Left kidney (tissue), 2 donors: ENCODE measurements around the gene FBXL7. TPM values are rescaled to one million over a fixed set of nuclear protein-coding genes. Genes with fewer than 3 reads are reported as not detected.

Experiments
- DNase-seq: peaks from one replicate; pipeline ENCODE4 v3.0.0-alpha.2; 2013
- polyA plus RNA-seq: library from polyadenylated mRNA; unstranded; fragments of 120-200 nt; gene quantifications from one replicate; pipeline ENCODE4 v1.2.1, GENCODE V29; 2013; ENCODE audit not compliant: insufficient read length

Gene FBXL7
- polyA plus RNA-seq, 1 donor: 29.8 TPM

GRCh38 chr5:15886156-15886555 lies 386.2 kb downstream of the FBXL7 start:
- DNase-seq: no peak

DNA sequence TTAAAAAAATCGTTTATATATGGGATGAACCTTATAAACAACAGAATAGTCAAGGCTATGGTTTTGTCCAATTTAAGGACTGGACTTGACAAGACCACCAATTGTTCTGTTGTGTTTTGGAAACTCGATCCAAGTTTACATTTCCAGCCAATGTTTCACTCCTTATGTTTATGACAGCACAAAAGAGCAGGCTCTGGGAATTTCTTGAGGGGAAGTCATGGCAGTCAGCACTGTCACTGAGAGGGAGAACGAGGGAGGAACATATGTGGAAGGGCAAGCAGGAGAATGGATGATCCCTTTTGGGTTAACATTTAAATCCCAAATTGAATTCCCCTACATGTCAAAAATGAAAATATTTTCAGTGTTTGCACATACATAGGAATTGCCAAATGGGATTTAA lies 387.1 kb downstream of the FBXL7 start:
- DNase-seq: no peak

DNA sequence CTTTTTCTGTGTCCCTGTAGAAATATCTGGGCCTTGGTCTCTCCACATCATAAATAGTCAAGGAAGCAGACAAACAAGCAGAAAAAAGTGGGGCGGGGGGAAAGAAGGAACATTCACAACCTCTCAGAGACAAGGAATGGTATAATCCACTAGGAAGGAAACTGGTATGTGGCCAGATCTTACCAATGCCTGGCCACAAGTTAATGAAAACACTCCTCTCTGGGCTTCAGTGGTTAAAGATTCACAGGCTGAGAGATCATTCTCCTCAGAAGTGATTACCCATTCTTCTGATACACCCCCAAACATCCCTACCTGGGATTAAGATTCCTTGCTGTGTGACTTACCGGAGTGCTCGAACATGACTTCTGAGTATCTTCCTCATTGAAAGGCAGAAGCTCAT lies 389.0 kb downstream of the FBXL7 start:
- no peak for DNase-seq

DNA sequence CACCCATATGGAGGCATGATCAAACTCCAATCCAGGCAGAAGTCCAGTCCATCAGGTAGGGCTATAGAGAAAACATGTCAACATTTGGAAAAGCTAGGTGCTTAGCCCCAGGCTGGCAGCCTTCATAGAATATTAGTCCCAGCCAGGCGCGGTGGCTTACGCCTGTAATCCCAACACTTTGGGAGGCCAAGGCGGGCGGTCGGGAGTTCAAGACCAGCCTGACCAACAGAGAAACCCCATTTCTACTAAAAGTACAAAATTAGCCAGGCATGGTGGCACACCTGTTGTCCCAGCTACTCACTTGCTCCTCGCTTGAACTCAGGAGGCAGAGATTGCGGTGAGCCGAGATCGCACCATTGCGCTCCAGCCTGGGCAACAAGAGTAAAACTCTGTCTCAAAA lies 393.9 kb downstream of the FBXL7 start:
- DNase-seq: no peak

DNA sequence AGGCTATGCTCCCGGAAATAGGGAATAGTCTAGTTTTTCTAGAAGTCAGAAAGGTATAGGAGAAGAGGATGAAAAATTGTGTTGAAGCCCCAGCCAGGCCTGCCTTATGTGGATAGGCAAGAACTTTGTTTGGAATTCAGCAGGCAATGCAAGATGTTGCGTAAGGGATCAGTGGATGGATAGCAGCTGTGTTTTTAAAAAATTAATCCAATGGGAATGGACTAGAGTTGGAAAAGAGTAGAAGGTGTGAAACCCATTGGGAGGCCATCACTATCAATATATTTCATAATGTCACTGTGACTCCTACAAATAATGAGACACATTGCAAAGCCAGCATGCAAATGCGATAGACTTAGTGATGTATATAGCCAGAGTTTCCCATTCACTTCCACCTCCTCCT lies 397.7 kb downstream of the FBXL7 start:
- DNase-seq: no peak

DNA sequence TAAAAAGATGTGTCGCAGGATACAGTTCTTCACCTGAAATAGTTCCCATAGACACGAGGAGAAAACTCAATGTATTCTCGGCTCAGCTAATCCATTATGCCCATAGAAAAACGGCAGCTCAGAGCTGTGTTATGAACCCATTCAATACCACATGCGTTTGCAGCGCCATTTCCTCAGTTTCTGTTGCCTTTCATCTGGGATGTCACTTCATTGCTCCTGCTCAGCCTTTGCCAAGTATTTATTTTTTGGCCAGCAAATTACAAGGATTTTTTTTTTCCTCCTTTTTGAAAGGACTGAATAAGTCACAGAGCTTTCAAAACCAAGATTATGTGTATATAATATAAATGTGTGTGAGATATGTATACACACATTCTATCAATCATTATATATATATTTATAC lies 398.7 kb downstream of the FBXL7 start:
- no peak for DNase-seq

DNA sequence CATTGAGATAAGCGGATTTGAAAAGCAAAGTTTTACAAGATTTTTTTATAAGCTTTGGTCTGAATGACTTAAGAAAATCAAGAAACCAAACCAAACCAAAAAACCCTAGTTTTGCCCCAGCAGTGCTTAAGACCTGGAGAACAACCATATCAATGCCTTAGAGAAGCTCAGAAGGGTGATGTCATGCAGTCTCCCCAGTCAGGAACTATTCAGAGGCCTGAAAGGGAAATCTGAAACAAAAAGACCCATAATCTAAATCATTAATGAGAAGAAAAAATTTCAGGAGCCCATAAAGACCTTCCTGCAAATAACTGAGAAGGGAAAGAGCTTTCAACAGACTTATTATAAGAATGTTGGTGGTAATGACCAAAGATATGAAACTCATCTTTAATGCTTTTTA lies 399.5 kb downstream of the FBXL7 start:
- no peak for DNase-seq

DNA sequence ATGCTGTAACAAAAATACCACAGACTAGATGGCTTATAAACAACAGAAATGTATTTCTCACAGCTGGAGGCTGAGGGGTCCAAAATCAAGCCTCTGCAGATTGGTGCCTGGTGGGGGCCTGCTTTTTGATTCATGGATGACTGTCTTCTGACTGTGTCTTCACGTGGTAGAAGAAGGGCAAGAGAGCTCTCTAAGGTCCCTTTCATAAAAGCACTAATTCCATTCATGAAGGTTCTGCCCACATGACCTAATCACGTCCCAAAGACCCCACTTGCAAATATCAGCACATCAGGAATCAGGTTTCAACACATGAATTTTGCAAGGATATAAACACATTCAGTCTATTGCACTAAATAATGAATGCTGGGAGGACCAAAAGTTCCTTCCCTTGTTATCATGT lies 401.2 kb downstream of the FBXL7 start:
- DNase-seq: no peak

- DNase-seq: no peak
Measured at GRCh38 chr5:15902066-15902465, 402.1 kb downstream of the FBXL7 start.

DNA sequence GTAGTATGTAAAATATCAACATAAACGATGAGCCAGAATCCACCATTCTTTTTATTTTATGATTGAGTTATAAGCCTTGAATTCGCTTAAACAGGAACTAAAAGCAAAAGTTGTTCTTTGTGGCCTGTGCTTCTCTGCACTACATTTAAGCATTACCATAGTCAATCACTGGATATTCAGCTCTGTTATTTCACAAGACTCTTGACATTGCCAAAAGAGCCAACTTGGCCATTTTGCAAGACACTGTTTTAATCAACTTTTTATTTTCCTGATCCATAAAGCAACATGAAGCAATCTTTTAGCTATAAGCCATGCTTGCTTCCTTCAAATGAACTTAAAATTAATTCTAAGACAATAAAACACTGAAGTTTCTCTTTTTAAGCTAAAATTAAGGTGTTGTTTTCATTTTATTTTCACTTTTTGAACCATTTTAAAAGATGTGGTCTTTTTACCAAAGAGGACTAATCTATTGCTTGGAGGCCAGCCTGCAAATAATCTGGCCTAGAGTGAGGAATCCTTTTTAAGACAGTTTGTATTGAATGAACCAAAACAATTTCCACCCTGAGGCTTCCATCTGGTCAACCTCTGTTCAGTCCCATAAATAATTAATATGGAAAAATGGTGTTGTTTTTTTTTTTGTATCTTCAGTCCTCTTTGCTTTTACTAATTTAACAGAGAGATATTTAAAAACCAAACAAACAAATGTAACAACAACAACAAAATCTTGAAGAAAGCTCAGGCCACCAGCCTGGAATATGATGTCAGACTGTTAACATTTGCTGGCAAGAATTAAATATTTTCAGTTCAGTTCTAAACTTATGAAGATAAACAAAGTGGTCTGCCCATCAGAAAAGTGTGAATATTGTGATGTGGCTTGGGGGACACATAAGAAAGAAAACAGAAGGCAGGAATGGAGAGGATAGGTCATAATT lies 405.2 kb downstream of the FBXL7 start:
- DNase-seq: no peak

DNA sequence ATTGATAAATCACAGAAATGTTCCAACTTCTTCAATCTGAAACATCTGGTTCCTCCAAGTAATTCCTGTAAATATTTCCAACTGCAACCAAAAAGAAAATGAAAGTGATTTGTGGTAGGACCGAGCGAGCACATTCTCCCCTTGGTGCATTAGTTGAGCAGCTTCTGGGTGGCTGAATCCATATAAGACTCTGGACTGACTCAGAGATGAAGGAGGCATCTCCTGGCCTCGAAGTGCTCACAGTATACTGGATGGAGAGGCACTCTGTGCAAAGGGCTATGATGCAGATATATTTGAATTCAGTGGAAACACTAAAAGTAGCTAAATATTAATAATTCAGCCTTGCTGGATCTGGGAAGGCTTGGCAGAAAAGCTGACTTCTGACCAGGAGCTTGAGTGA lies 414.7 kb downstream of the FBXL7 start:
- DNase-seq: no peak

GRCh38 chr5:15926586-15926985 lies 426.6 kb downstream of the FBXL7 start:
- DNase-seq: no peak

DNA sequence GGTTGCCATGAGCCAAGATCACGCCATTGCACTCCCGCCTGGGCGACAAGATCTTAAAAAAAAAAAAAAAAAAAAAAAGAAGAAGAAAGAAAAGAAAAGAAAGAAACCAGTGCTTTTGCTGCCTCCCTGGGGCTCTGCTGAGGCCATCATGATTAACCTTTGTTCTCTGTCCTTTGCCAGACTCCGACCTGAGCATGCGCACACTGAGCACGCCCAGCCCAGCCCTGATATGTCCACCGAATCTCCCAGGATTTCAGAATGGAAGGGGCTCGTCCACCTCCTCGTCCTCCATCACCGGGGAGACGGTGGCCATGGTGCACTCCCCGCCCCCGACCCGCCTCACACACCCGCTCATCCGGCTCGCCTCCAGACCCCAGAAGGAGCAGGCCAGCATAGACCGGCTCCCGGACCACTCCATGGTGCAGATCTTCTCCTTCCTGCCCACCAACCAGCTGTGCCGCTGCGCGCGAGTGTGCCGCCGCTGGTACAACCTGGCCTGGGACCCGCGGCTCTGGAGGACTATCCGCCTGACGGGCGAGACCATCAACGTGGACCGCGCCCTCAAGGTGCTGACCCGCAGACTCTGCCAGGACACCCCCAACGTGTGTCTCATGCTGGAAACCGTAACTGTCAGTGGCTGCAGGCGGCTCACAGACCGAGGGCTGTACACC lies 427.9 kb downstream of the FBXL7 start:
- DNase-seq: no peak

GRCh38 chr5:15929611-15930263 lies 429.8 kb downstream of the FBXL7 start:
- DNase-seq: no peak

DNA sequence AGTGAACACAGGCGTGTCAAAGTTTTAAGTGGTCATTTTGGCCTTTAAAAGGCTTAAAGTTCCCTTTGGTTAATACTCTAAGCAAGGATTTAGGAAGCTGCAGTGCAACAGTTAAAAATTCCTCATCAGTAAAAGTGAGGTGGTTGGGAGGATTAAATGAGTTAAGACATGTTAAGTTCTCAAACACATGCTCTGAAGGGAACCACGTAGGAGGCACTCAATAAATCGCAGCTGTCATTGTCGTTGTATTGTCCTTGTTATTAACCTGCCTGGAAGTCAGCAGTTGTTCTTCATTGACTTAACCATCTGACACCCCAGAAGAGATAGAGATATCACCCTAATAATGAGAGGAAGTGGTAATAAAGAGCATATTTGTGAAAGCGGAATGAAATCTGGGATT lies 432.1 kb downstream of the FBXL7 start:
- DNase-seq: no peak

DNA sequence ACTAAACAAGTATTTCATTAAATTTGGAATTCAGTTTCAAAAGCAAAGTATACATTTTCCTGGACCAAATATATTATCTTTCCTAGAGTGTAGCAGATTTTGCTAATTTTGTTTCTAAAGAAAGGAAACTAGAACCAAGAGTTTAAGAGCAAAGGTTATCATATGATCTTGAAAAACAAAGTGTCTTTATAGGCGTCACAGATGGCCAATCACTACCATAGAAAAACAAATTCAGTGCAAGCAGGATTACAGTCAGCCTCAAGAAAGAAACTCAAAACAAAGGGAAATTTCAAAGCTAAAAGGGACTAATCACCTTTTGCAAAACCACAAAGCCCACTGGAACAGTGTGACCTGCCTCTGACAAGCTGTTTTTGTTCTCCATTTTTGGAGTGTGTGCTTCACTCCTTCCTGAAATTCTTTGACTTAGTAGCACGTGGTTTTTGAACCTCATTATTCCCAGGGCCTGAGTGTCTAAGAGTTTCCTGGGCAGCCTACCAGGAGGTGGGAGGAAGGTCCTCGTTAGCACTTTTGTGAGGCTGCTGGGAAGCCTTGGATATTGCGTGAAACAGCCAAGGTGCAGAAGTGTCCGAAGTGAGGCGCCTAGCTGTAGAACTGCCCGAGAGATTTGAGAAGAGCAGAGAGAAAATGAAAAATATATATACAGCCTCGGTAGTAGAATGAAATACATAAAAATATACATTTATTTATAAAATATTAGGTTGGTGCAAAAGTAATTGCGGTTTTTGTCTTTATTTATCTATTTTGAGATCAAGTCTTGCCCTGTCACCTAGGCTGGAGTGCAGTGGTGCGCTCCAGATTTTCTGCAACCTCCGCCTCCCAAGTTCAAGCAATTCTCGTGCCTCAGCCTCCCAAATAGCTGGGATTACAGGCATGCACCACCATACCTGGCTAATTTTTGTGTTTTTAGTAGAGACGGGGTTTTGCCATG lies 433.6 kb downstream of the FBXL7 start:
- no peak for DNase-seq

- DNase-seq: no peak
Measured at GRCh38 chr5:15936505-15937245, 436.7 kb downstream of the FBXL7 start.

- no peak for DNase-seq
Measured at GRCh38 chr5:15937708-15938107, 437.7 kb downstream of the FBXL7 start.

GRCh38 chr5:15938186-15938585 lies 438.2 kb downstream of the FBXL7 start:
- no peak for DNase-seq

DNA sequence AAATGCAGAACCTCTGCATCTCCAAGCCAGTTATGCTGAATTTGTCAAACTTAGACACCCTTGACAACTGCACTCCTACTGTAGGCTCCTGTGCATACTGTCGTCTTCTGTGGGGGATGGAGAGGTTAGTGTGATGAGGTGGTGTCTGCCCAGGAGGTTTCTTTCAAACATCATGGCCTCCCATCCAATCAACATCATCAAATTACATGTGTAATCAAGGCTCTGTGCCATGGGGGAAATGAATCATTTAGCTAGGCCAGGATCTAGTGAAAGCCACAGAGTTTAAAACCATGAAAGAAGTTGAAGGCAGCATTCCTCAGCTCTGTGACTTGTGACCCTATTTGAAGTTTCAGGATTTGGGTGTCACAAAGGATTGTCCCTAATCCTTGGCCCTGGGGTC lies 439.0 kb downstream of the FBXL7 start:
- DNase-seq: no peak

DNA sequence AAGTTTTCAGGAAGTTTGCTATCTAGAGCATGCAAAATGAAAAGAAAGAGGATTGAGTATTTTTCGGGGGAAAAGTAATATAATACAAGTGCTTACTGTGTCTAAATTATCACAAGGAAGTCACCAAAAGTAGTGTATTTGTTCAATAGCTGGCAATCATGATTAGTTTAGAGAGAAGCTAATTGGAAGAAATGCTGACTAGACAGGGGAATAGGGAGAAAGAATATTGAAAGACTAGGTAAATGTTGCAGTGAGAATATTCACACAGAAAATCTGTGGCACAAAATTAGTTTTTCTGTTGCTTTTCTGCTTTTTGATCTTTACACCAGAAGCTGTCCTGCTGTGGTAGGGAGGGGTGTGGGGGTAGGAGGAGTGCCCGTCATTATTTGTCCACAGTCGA lies 440.9 kb downstream of the FBXL7 start:
- DNase-seq: no peak
